CD4-positive, alpha-beta T cell (primary cell): ENCODE data around the gene AHCYL2. TPM values are rescaled to one million over a fixed set of nuclear protein-coding genes. Genes with fewer than 3 reads are reported as not detected.
"Not testable (repeated sequence)": the region's sequence is repeated elsewhere in the genome, so short reads cannot be mapped to it uniquely, and the experiment has no call there.

Experiments
- ATAC-seq: fragments of 200-7000 bp; cut with Tn5 transposase; one replicate; pipeline ENCODE4 v1.10.0; 2022; ENCODE audit warnings: mild to moderate bottlenecking; ENCODE audit not compliant: poor library complexity
- CTCF ChIA-PET: fragments of 350-600 bp; sonication (Branson Sonifier 250); formaldehyde crosslinking; loops from one replicate; lab custom pipeline; 2021; ENCODE audit warnings: antibody characterized with exemption, inconsistent platforms; lab: Charles Lee
- POLR2A ChIA-PET: fragments of 350-600 bp; sonication (Branson Sonifier 250); formaldehyde crosslinking; loops from one replicate; lab custom pipeline; 2021; ENCODE audit warnings: antibody characterized with exemption, inconsistent platforms; lab: Charles Lee
- DNase-seq, 14 experiments: peaks; one replicate each; pipeline ENCODE4 v3.0.0-alpha.2; 2013 to 2020; ENCODE audit warnings: mixed read lengths in 2 of 14
- H3K27ac ChIP-seq, 2 donors: one replicate each; pipeline versions ENCODE4 v1.5.1 to v1.7.0; 2013; ENCODE audit warnings: low read length in 2 of 2, low read depth in 1 of 2, mild to moderate bottlenecking in 1 of 2
- H3K27me3 ChIP-seq, 2 experiments: 1 replicate in 1 of 2; 2 replicates in 1 of 2; pipeline versions ENCODE4 v1.6.1 to v1.7.0; 2013; ENCODE audit warnings: low read length in 2 of 2, control low read depth in 1 of 2, mild to moderate bottlenecking in 1 of 2, moderate library complexity in 1 of 2; ENCODE audit not compliant: insufficient read depth in 2 of 2, control insufficient read depth in 1 of 2
- H3K36me3 ChIP-seq: one replicate; pipeline ENCODE4 v1.6.1; 2013; ENCODE audit warnings: low read length, control low read depth; ENCODE audit not compliant: insufficient read depth
- H3K4me1 ChIP-seq: one replicate; pipeline ENCODE4 v1.6.1; 2013; ENCODE audit warnings: low read length, control low read depth; ENCODE audit not compliant: insufficient read depth
- H3K4me3 ChIP-seq: one replicate; pipeline ENCODE4 v1.5.1; 2013; ENCODE audit warnings: mild to moderate bottlenecking, low read length, moderate library complexity
- H3K9me3 ChIP-seq, 2 experiments: 1 replicate in 1 of 2; 2 replicates in 1 of 2; pipeline versions ENCODE4 v1.6.1 to v1.7.0; 2013; ENCODE audit warnings: low read length in 2 of 2, mild to moderate bottlenecking in 2 of 2, control low read depth in 1 of 2, moderate library complexity in 1 of 2; ENCODE audit not compliant: control insufficient read depth in 1 of 2, insufficient read depth in 1 of 2
- H3K27ac Mint-ChIP-seq: one replicate; pipeline ENCODE4 v1.8.0; 2020; ENCODE audit warnings: mixed read lengths
- H3K27me3 Mint-ChIP-seq: one replicate; pipeline ENCODE4 v1.8.0; 2021; ENCODE audit warnings: mixed read lengths
- H3K36me3 Mint-ChIP-seq: one replicate; pipeline ENCODE4 v1.8.0; 2021; ENCODE audit warnings: low read depth, mixed read lengths
- H3K4me1 Mint-ChIP-seq: one replicate; pipeline ENCODE4 v1.8.0; 2021; ENCODE audit warnings: low read depth, mixed read lengths
- H3K4me3 Mint-ChIP-seq: one replicate; pipeline ENCODE4 v1.8.0; 2020; ENCODE audit warnings: mild to moderate bottlenecking, mixed read lengths
- H3K9me3 Mint-ChIP-seq: one replicate; pipeline ENCODE4 v1.8.0; 2020; ENCODE audit warnings: mixed read lengths
- CTCF ChIP-seq: fragments of 200-600 bp; IDR thresholded peaks from one replicate; pipeline ENCODE4 v1.8.0; 2022; ENCODE audit warnings: antibody characterized with exemption, mild to moderate bottlenecking
- intact Hi-C, 2 experiments: fragments of 100-400 bp; cut with DNase I in 1 of 2; cut with micrococcal nuclease in 1 of 2; formaldehyde crosslinking; loops; one replicate each; pipeline versions ENCODE4 v1.15.1 to v1.9.0; 2023 to 2025; cut with DNase I, micrococcal nuclease
- total RNA-seq, 174 experiments: library from RNA in 2 of 174; stranded (reverse) in 2 of 174; gene quantifications; one replicate each; pipeline ENCODE4 v1.2.3 and lab custom pipeline; 2021 to 2026

AHCYL2 gene
- total RNA-seq, 2 experiments from 2014 or later, result 5.8 to 6.0 TPM

- Mint-ChIP-seq H3K9me3 (no peaks in the 10 kb centered on the region), H3K4me3 (no peak overlapping the region), H3K4me1 (no peaks in the 10 kb centered on the region), H3K36me3 (no peaks in the 10 kb centered on the region), H3K27ac (no peak overlapping the region), H3K27me3 (no peaks in the 10 kb centered on the region)
- CTCF ChIA-PET, result interaction anchor here (2.0 to 2.4 kb wide), 2 partner anchors 103 kb away, joined by 12 to 13 read pairs; no protein-coding TSS in a partner anchor
- Histone ChIP-seq H3K4me1 (no peaks in the 10 kb centered on the region), H3K27ac (no peak overlapping the region), H3K27me3 (no peaks in the 10 kb centered on the region), H3K9me3 (no peaks in the 10 kb centered on the region), H3K36me3 (no peaks in the 10 kb centered on the region), H3K4me3 (no peak overlapping the region)
- POLR2A ChIA-PET, result no interaction called here
- DNase-seq, result no peak
- TF ChIP-seq CTCF, result no peak
- intact Hi-C loops, result loop anchor here in 1 of 2 experiments (2.0 to 5.0 kb wide), 2 partner anchors 128 to 308 kb away; no protein-coding TSS in a partner anchor
- no peak for ATAC-seq
Measured at GRCh38 chr7:129470411-129470810, 245.6 kb downstream of the AHCYL2 start.

- TF ChIP-seq CTCF, result no peak
- Histone ChIP-seq H3K36me3 (no peaks in the 10 kb centered on the region), H3K27ac (no peak overlapping the region), H3K4me3 (no peak overlapping the region), H3K27me3 (no peaks in the 10 kb centered on the region), H3K9me3 (no peaks in the 10 kb centered on the region), H3K4me1 (no peaks in the 10 kb centered on the region)
- no peaks in the 10 kb centered on the region for H3K9me3 Mint-ChIP-seq
- ATAC-seq (no peak), DNase-seq (no peak)
- POLR2A ChIA-PET, result interaction anchor here (1.0 to 1.3 kb wide), 2 partner anchors 37 to 104 kb away, joined by 3 read pairs; partner anchors contain the start of gene STRIP2
- no peak overlapping the region for H3K4me3 Mint-ChIP-seq
- H3K36me3 Mint-ChIP-seq, result no peaks in the 10 kb centered on the region
- intact Hi-C loops, result loop anchor here in 1 of 2 experiments (2.0 to 5.0 kb wide), 2 partner anchors 129 to 309 kb away; no protein-coding TSS in a partner anchor
- H3K27me3 Mint-ChIP-seq, result no peaks in the 10 kb centered on the region
- H3K27ac Mint-ChIP-seq, result no peak overlapping the region
- CTCF ChIA-PET, result interaction anchor here (1.6 to 2.0 kb wide), 2 partner anchors 104 to 253 kb away, joined by 6 to 12 read pairs; no protein-coding TSS in a partner anchor
- H3K4me1 Mint-ChIP-seq, result no peaks in the 10 kb centered on the region
Measured at GRCh38 chr7:129471402-129471827, 246.6 kb downstream of the AHCYL2 start.

- H3K36me3 Mint-ChIP-seq, H3K4me1 Mint-ChIP-seq, H3K4me3 Mint-ChIP-seq, POLR2A ChIA-PET, H3K9me3 Mint-ChIP-seq, H3K4me3 ChIP-seq, H3K27ac Mint-ChIP-seq, intact Hi-C loops, H3K27me3 Mint-ChIP-seq, H3K36me3 ChIP-seq, DNase-seq, H3K4me1 ChIP-seq, H3K9me3 ChIP-seq, CTCF ChIA-PET, H3K27me3 ChIP-seq, ATAC-seq, H3K27ac ChIP-seq: not testable (repeated sequence)
Measured at GRCh38 chr7:129475931-129476330, 251.1 kb downstream of the AHCYL2 start.

- H3K4me3 Mint-ChIP-seq, H3K27me3 ChIP-seq, H3K27me3 Mint-ChIP-seq, H3K4me1 Mint-ChIP-seq, POLR2A ChIA-PET, H3K36me3 Mint-ChIP-seq, intact Hi-C loops, ATAC-seq, DNase-seq, H3K4me3 ChIP-seq, H3K27ac ChIP-seq, H3K36me3 ChIP-seq, H3K27ac Mint-ChIP-seq, H3K9me3 ChIP-seq, H3K9me3 Mint-ChIP-seq, H3K4me1 ChIP-seq, CTCF ChIA-PET: not testable (repeated sequence)
Measured at GRCh38 chr7:129476398-129476797, 251.6 kb downstream of the AHCYL2 start.

Other genes with a start within 250 kb of the AHCYL2 start
- gene TNPO3, start 169.9 kb upstream of the AHCYL2 start, total RNA-seq, result 10 to 100 TPM; 17.1 to 18.7 TPM
- 1 to 10 TPM; 3.6 to 4.1 TPM for gene TSPAN33, start 80.3 kb upstream of the AHCYL2 start, total RNA-seq
- gene SMO, start 36.4 kb upstream of the AHCYL2 start, total RNA-seq, result not detected
- gene STRIP2, start 209.4 kb downstream of the AHCYL2 start, total RNA-seq, result under 1 TPM; 0.11 to 0.14 TPM